HL-60 (cell line): ENCODE measurements around the gene FOXP2.
"Not testable (repeated sequence)": the region's sequence is repeated elsewhere in the genome, so short reads cannot be mapped to it uniquely, and the experiment has no call there.

Experiments
- DNase-seq, 2 experiments: peaks; one replicate each; pipeline ENCODE4 v3.0.0-alpha.2; 2010 to 2020; ENCODE audit warnings: low read depth in 1 of 2, low spot score in 1 of 2
- H3K27ac ChIP-seq: fragments of 250-450 bp; sonication (Bioruptor Pico); replicated peaks from 2 replicates; pipeline ENCODE4 v1.5.1; 2020; ENCODE audit warnings: mild to moderate bottlenecking, moderate library complexity
- H3K27me3 ChIP-seq: fragments of 250-450 bp; sonication (Bioruptor Pico); 2 replicates; pipeline ENCODE4 v1.5.1; 2021; ENCODE audit warnings: mild to moderate bottlenecking, moderate library complexity; ENCODE audit not compliant: insufficient read depth, poor library complexity, severe bottlenecking
- H3K4me3 ChIP-seq: replicated peaks from 2 replicates; pipeline ENCODE4 v1.5.1; 2011; ENCODE audit warnings: mild to moderate bottlenecking, control low read depth, low read length; ENCODE audit not compliant: insufficient read depth
- CTCF ChIP-seq: IDR thresholded peaks from one replicate; pipeline ENCODE4 v1.5.1; 2011; ENCODE audit warnings: low read length, control low read depth, inconsistent platforms; ENCODE audit not compliant: insufficient read depth
- GABPA ChIP-seq: IDR thresholded peaks from 2 replicates; pipeline ENCODE4 v1.6.1; 2012; ENCODE audit warnings: low read depth
- POLR2AphosphoS5 ChIP-seq: IDR thresholded peaks from 2 replicates; pipeline ENCODE4 v1.6.1; 2012; ENCODE audit warnings: low read depth
- REST ChIP-seq: IDR thresholded peaks from 2 replicates; pipeline ENCODE4 v1.6.1; 2012; ENCODE audit warnings: low read depth; ENCODE audit not compliant: insufficient replicate concordance
- SPI1 ChIP-seq: IDR thresholded peaks from 2 replicates; pipeline ENCODE4 v1.6.1; 2012; ENCODE audit warnings: low read depth, mild to moderate bottlenecking, borderline replicate concordance

The FOXP2 gene

GRCh38 chr7:114575098-114575497 lies 160.5 kb downstream of the FOXP2 start:
- Histone ChIP-seq H3K27ac (no peak overlapping the region), H3K4me3 (no peak overlapping the region), H3K27me3 (peaks cover 2% of the 10 kb centered on the region)
- TF ChIP-seq POLR2AphosphoS5 (no peak), REST (no peak), SPI1 (no peak), CTCF (no peak), GABPA (no peak)
- no peak for DNase-seq

GRCh38 chr7:114580963-114581362 lies 166.3 kb downstream of the FOXP2 start:
- H3K4me3 ChIP-seq, DNase-seq, H3K27ac ChIP-seq, H3K27me3 ChIP-seq: not testable (repeated sequence)

GRCh38 chr7:114588506-114588905 lies 173.9 kb downstream of the FOXP2 start:
- Histone ChIP-seq H3K27me3 (no peaks in the 10 kb centered on the region), H3K27ac (no peak overlapping the region), H3K4me3 (no peak overlapping the region)
- TF ChIP-seq GABPA (no peak), REST (no peak), SPI1 (no peak), POLR2AphosphoS5 (no peak), CTCF (no peak)
- no peak for DNase-seq

GRCh38 chr7:114589436-114589835 lies 174.8 kb downstream of the FOXP2 start:
- DNase-seq: no peak

More at GRCh38 chr7:114589436-114589835, 174.8 kb downstream of the FOXP2 start:
- H3K4me3 ChIP-seq: no peak overlapping the region
- no peak overlapping the region for H3K27ac ChIP-seq
- TF ChIP-seq REST (no peak), SPI1 (no peak), POLR2AphosphoS5 (no peak), CTCF (no peak), GABPA (no peak)
- H3K27me3 ChIP-seq: no peaks in the 10 kb centered on the region
